Lower leg skin (tissue), 4 donors: ENCODE measurements around the gene TFF1. TPM values are rescaled to one million over a fixed set of nuclear protein-coding genes. Genes with fewer than 3 reads are reported as not detected.

ENCODE experiments used
- DNase-seq, 2 donors: peaks; one replicate each; pipeline ENCODE4 v3.0.0-alpha.2; 2019; ENCODE audit warnings: low spot score in 2 of 2
- H3K4me3 ChIP-seq: fragments of 200-600 bp; sonication (generic); 2 replicates; pipeline ENCODE4 v1.5.1; 2017; ENCODE audit warnings: mild to moderate bottlenecking, low read depth; ENCODE audit not compliant: poor library complexity, severe bottlenecking
- POLR2A ChIP-seq, 2 donors: fragments of 450-650 bp; IDR thresholded peaks; one replicate each; pipeline ENCODE4 v1.6.1; 2016 to 2017; ENCODE audit warnings: antibody characterized with exemption in 2 of 2, mild to moderate bottlenecking in 1 of 2, moderate library complexity in 1 of 2
- WGBS, 2 donors: methylation state at CpG; one replicate each; pipeline ENCODE4 v1.1.5; 2018; 5-methylcytosine and 5-hydroxymethylcytosine counted together
- intact Hi-C: fragments of 100-400 bp; cut with DNase I; formaldehyde crosslinking; loops from one replicate; pipeline ENCODE4 v1.15.0; 2023; ENCODE audit warnings: low total_unique reads
- total RNA-seq, 4 donors: library from RNA; depleted of rRNA; stranded (reverse); fragments of >200 nt; gene quantifications; one replicate each; pipeline ENCODE4 v1.1.0, GENCODE V29; 2016
- TF ChIP-seq, protein P1 (sequence below), 3 donors: fragments of 450-650 bp; IDR thresholded peaks; one replicate each; pipeline ENCODE4 v1.5.1; 2016; ENCODE audit warnings: antibody characterized with exemption in 3 of 3, mild to moderate bottlenecking in 3 of 3, moderate library complexity in 2 of 3

TFF1 gene
- total RNA-seq, 4 donors from 2014 or later: not detected

DNA sequence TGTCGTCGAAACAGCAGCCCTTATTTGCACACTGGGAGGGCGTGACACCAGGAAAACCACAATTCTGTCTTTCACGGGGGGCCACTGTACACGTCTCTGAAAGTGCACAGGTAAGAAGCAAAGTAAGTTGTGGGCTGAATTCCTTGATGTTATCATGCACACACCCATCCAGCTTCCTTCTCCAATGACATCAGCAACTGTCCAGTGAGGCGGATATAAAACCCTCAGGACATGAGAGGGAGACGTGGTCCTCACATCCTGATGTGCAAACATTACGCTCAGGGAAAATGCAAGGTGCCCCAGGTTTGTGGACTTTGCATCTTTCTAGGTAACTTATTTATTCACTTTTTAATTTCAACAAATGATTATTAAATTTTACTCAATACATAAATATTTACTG is 3.0 kb downstream of the TFF1 start:
- DNase-seq: no peak
- TF ChIP-seq, protein P1, sequence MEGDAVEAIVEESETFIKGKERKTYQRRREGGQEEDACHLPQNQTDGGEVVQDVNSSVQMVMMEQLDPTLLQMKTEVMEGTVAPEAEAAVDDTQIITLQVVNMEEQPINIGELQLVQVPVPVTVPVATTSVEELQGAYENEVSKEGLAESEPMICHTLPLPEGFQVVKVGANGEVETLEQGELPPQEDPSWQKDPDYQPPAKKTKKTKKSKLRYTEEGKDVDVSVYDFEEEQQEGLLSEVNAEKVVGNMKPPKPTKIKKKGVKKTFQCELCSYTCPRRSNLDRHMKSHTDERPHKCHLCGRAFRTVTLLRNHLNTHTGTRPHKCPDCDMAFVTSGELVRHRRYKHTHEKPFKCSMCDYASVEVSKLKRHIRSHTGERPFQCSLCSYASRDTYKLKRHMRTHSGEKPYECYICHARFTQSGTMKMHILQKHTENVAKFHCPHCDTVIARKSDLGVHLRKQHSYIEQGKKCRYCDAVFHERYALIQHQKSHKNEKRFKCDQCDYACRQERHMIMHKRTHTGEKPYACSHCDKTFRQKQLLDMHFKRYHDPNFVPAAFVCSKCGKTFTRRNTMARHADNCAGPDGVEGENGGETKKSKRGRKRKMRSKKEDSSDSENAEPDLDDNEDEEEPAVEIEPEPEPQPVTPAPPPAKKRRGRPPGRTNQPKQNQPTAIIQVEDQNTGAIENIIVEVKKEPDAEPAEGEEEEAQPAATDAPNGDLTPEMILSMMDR (IDR thresholded peaks at IDR 0.05): no peak
- no peak for TF ChIP-seq POLR2A (IDR thresholded peaks at IDR 0.05)
- WGBS, 2 donors: 68 to 72% methylated on average over 8 of the region's 8 CpGs
- H3K4me3 ChIP-seq: no peak overlapping the region
- intact Hi-C loops: no loop called here

DNA sequence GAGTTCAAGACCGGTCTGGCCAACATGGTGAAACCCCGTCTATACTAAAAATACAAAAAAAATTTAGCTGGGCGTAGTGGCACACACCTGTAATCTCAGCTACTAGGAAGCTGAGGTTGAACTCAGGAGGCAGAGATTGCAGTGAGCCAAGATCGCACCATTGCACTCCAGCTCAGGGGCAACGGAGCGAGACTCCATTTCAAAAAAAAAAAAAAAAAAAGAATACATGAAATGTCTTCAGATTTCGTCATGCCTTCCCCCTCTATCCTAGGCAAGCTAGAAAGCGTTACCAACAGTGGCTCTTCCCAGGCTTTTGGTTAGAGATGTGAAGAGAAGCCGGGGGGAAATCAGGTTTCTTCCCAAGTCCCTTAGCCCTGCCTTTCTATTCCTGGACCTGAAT is 3.6 kb downstream of the TFF1 start:
- TF ChIP-seq, protein P1 (IDR thresholded peaks at IDR 0.05): no peak
- no peak for TF ChIP-seq POLR2A (IDR thresholded peaks at IDR 0.05)
- no peak overlapping the region for H3K4me3 ChIP-seq
- 70 to 76% methylated on average over 9 of the region's 9 CpGs for WGBS, 2 donors
- intact Hi-C loops: no loop called here
- DNase-seq: no peak

DNA sequence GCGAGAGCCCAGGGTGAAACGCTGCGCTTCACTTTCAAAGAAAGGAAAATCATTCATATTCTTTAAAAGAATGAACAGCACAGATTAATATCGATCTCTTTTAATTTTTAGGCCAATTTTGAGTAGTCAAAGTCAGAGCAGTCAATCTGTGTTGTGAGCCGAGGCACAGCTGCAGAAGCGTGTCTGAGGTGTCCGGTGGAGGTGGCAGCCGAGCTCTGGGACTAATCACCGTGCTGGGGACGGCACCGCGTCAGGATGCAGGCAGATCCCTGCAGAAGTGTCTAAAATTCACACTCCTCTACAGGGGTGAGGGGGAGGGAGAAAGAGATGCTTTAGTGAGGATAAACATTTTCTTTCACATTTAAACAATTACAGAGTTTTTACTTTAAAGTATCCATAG is 4.1 kb downstream of the TFF1 start:
- 66 to 67% methylated on average over 12 of the region's 12 CpGs for WGBS, 2 donors
- intact Hi-C loops: no loop called here
- no peak for TF ChIP-seq POLR2A (IDR thresholded peaks at IDR 0.05)
- TF ChIP-seq, protein P1 (IDR thresholded peaks at IDR 0.05): no peak
- no peak for DNase-seq
- H3K4me3 ChIP-seq: no peak overlapping the region

DNA sequence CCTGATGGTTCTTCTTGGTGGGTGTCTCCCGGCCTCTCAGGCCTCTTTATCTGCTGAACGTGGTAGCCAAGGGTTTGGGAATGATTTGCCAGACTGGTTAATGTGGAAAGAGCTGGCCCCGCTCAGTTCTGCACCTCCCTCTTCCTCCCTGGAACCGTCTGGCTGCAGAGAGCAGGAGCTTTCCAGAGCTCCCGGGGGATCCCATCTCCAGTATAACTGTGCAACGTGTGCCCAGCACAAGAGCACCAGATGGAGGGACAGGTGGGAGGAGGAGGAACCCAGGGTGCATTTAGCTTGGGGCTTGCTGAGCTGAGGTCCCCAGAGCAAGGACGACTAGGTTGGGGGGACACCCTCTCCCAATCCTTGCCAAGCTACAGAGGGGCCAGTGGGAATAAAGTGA is 5.0 kb downstream of the TFF1 start:
- no peak overlapping the region for H3K4me3 ChIP-seq
- TF ChIP-seq POLR2A (IDR thresholded peaks at IDR 0.05): no peak
- TF ChIP-seq, protein P1 (IDR thresholded peaks at IDR 0.05): no peak
- DNase-seq: no peak
- intact Hi-C loops: no loop called here
- WGBS, 2 donors: 37 to 38% methylated on average over 7 of the region's 7 CpGs

DNA sequence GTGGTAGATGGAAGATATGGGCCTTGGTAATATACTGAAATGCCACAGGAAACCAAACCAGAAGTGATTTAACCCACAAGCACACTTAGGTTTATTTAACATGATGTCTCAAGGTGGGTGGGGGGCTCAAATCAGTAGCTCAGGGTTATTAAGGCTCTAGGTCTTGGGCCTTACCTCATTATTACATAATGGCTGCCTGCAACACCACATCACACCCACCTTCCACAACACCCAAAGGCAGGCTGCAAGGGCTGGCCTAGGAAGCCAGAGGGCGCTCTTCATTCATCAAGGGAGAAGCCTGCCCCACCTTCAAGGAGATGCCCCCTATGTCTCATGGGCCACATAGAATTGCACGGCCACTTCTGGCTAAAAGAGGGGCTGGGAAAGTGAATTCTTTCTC is 6.0 kb downstream of the TFF1 start:
- TF ChIP-seq, protein P1 (IDR thresholded peaks at IDR 0.05): no peak
- TF ChIP-seq POLR2A (IDR thresholded peaks at IDR 0.05): no peak
- H3K4me3 ChIP-seq: no peak overlapping the region
- intact Hi-C loops: no loop called here
- no peak for DNase-seq
- WGBS, 2 donors: 71 to 78% methylated on average over 2 of the region's 2 CpGs

DNA sequence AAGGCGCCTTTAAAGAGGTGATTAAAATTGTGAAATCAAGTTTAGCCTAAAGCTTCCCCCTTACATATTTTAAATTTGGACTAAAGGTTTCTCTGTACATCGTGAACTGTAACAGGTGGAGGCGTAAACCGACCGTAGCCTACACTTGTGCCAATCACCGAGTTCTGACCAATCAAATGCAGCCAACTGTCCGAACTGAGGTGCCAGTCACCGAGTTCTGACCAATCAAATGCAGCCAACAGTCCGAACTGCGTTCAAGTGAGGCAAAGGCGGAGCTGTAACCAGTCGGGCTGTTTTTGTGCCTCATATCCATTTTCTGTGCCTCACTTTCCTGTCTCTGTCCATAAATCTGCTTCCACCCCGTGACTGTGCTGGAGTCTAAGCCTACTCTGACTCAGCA is 7.4 kb downstream of the TFF1 start:
- WGBS, 2 donors: 87 to 88% methylated on average over 13 of the region's 13 CpGs
- no peak for TF ChIP-seq POLR2A (IDR thresholded peaks at IDR 0.05)
- TF ChIP-seq, protein P1 (IDR thresholded peaks at IDR 0.05): no peak
- H3K4me3 ChIP-seq: no peak overlapping the region
- DNase-seq: no peak
- intact Hi-C loops: no loop called here
